Activated naive CD8-positive, alpha-beta T cell treated with anti-CD3 and anti-CD28 coated beads, Interleukin-2, amount 50 U/mL, for 24 hours (primary cell): ENCODE measurements around the gene TF.
"Not testable (repeated sequence)": the region's sequence is repeated elsewhere in the genome, so short reads cannot be mapped to it uniquely, and the experiment has no call there.

Source experiments
- ATAC-seq: fragments of 150-1000 bp; cut with Tn5 transposase; one replicate; pipeline ENCODE4 v1.10.0; 2021
- DNase-seq: peaks from one replicate; pipeline ENCODE4 v3.0.0; 2021
- H3K27ac Mint-ChIP-seq: one replicate; pipeline ENCODE4 v1.8.0; 2021; ENCODE audit warnings: mild to moderate bottlenecking, mixed read lengths
- H3K27me3 Mint-ChIP-seq: one replicate; pipeline ENCODE4 v1.8.0; 2021; ENCODE audit warnings: mixed read lengths
- H3K36me3 Mint-ChIP-seq: one replicate; pipeline ENCODE4 v1.8.0; 2021; ENCODE audit warnings: low read depth, mixed read lengths
- H3K4me1 Mint-ChIP-seq: one replicate; pipeline ENCODE4 v1.8.0; 2021; ENCODE audit warnings: mixed read lengths
- H3K4me3 Mint-ChIP-seq: one replicate; pipeline ENCODE4 v1.8.0; 2021; ENCODE audit warnings: mild to moderate bottlenecking, moderate library complexity, mixed read lengths
- H3K9me3 Mint-ChIP-seq: one replicate; pipeline ENCODE4 v1.8.0; 2021; ENCODE audit warnings: mixed read lengths

Gene TF

DNA sequence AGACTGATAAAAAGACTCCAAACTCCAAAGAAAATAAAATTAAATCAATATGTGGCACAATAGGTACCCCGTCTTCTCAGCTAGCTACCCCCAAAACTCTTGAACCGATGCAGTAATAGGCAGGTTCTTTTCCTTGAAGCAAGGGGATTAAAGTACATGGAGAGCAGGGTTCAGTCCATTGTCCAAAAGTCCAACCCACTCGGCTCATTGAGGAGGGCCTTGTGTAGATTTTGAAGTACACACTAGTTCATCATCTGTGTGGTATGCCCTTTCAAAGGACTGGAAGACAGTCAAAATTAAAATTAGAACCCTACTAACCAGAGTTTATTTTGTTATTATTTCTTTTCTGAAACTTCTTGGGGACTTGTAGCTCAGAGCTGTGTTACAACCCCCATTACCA is 23.3 kb downstream of the TF start:
- DNase-seq, result no peak
- Mint-ChIP-seq H3K27ac (no peak overlapping the region), H3K4me1 (no peaks in the 10 kb centered on the region), H3K27me3 (no peaks in the 10 kb centered on the region), H3K36me3 (no peaks in the 10 kb centered on the region), H3K9me3 (no peaks in the 10 kb centered on the region), H3K4me3 (no peak overlapping the region)
- ATAC-seq, result no peak

DNA sequence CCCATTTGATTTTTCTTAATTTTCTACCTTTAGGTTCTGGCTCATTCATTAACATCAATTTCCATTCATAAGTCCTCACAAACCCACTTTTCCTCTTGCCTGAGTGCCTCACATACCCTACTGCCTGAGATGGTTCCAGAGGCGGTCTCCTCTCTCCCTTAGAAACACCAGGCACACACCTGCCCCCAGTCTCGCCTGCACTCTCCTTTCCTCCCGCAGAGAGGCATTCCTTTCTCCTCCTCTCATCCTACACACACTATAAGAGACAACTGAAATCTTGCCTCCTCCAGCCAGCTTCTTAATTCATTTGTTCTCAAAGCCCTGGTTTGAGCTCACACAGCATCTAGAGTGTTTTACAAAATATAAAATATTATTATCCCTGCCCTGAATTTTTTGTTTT is 27.5 kb downstream of the TF start:
- no peaks in the 10 kb centered on the region for H3K9me3 Mint-ChIP-seq
- DNase-seq (no peak), ATAC-seq (no peak)
- no peak overlapping the region for H3K4me3 Mint-ChIP-seq
- H3K36me3 Mint-ChIP-seq, result no peaks in the 10 kb centered on the region
- H3K4me1 Mint-ChIP-seq, result no peaks in the 10 kb centered on the region
- H3K27ac Mint-ChIP-seq, result no peak overlapping the region
- H3K27me3 Mint-ChIP-seq, result peaks cover 7% of the 10 kb centered on the region

DNA sequence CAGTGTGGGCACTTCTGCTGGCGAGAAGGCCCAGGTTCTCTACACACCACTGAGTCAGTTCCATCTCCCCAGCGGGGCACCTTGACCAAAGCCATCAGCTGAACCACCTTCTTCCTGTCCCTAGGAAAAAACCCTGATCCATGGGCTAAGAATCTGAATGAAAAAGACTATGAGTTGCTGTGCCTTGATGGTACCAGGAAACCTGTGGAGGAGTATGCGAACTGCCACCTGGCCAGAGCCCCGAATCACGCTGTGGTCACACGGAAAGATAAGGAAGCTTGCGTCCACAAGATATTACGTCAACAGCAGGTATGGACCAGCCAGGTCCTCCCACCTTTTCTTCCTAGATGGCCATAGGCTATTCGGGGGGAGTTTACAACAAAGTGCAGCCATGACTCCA is 29.1 kb downstream of the TF start:
- Mint-ChIP-seq H3K36me3 (no peaks in the 10 kb centered on the region), H3K27me3 (peaks cover 16% of the 10 kb centered on the region), H3K27ac (no peak overlapping the region), H3K9me3 (no peaks in the 10 kb centered on the region), H3K4me3 (no peak overlapping the region), H3K4me1 (no peaks in the 10 kb centered on the region)
- no peak for ATAC-seq
- no peak for DNase-seq

DNA sequence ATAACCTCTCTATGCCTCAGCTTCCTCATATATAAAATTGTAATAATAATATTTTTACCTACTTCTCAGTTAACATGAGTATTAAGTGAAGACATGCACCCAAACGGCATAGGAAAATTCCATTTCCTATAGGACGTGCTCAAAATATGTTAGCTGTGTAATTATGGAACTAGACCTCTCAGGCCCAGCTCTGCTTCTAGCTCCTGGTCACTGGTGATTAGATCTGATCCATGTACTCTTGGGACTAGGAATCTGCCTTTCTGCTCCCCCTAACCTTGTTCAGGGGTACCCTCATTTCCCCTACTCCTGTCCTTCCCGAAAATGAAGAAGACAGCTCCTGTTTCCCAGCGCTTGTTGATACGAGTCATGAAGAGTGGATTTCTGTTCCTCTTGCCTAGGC is 29.6 kb downstream of the TF start:
- DNase-seq (no peak), ATAC-seq (no peak)
- H3K4me3 Mint-ChIP-seq, result no peak overlapping the region
- H3K4me1 Mint-ChIP-seq, result no peaks in the 10 kb centered on the region
- H3K36me3 Mint-ChIP-seq, result no peaks in the 10 kb centered on the region
- H3K27ac Mint-ChIP-seq, result no peak overlapping the region
- no peaks in the 10 kb centered on the region for H3K9me3 Mint-ChIP-seq
- peaks cover 16% of the 10 kb centered on the region for H3K27me3 Mint-ChIP-seq

DNA sequence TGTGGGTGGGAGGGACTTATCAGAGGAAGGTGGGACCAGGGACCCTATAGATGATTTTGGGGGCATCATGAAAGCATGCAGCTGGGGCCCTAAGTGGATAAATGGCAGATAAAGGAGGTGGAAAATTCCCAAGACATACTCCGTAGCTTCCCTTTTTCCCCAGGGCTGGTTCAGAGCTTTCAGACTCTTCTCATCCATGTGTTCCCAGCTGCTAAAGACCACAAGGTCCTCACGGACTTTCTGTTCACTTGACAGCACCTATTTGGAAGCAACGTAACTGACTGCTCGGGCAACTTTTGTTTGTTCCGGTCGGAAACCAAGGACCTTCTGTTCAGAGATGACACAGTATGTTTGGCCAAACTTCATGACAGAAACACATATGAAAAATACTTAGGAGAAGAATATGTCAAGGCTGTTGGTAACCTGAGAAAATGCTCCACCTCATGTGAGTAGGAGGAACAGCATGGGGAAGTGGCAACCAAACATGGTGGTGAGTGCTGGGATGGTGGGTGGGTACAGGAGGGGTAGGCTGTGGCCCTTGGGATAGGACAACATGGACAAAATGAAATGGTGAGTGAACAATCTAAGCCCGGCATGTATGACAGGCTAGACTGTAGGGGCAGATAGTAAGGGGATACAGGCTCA is 30.7 kb downstream of the TF start:
- Mint-ChIP-seq H3K4me3 (no peak overlapping the region), H3K36me3 (no peaks in the 10 kb centered on the region), H3K27ac (no peak overlapping the region), H3K9me3 (no peaks in the 10 kb centered on the region), H3K4me1 (no peaks in the 10 kb centered on the region), H3K27me3 (peaks cover 22% of the 10 kb centered on the region)
- ATAC-seq, result no peak
- DNase-seq, result no peak

DNA sequence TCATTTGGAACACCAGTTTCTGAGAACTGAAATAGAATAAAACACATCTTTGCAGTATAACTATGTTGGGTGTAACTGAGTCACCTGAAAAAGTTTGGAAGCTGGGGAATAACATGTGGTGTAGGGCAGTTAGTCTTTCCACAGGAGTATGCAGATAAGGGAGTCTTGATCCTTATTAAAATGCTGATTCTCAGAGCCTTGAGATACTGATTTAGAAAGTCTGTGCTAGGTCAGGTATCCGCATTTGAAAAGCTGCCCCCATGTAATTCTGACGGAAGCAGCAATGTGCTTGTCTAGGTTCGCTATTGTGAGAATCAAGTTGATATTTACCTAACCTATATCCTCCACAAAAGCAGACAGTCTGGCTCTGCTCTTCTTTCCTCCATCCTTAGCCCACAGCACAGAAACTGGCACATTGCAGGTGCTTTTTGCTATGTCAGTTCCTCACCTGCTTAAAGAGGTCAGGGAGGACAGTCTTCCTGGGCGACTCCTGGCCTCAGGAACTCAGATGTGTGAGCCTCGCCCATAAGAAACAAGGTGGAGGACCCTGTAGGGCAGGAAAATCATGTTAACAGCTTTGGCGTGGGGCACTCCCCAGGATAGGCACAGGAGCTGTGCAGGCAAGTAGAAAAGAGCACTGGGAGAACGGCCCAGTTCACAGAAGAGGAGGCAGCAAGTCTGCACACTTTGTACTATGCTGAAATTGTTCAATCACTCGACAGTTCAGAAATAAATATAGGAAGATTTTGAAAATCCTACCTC is 31.8 kb downstream of the TF start:
- Mint-ChIP-seq H3K4me1 (no peaks in the 10 kb centered on the region), H3K4me3 (no peak overlapping the region), H3K9me3 (no peaks in the 10 kb centered on the region), H3K36me3 (no peaks in the 10 kb centered on the region), H3K27ac (no peak overlapping the region), H3K27me3 (peaks cover 29% of the 10 kb centered on the region)
- DNase-seq (no peak), ATAC-seq (no peak)

DNA sequence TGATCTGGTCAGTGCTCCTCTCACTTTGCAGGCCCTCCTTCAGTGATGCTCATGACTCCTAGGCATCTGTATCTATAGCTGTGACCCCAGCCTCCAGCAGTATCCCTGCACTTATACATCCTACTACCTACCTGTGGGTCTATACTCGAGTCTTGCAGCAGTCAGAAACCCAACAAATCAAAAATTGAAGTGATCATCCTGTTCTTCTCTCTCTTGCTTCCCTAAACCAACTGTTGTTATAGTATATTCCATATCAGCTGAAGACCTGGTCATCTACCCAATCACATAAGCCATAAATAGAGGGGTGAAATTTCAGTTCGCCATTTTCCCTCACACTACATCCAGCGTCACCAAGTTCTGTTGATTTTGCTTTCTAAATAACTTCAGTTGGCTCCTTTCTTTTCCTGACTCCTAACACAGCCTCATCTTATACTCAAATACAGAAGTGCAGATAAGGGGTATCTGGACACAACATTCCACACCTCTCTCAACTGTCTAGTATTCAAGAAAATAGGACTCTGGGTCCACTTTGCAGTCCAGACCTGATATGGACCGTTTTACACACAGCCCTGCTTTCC is 33.5 kb downstream of the TF start:
- Mint-ChIP-seq H3K9me3 (no peaks in the 10 kb centered on the region), H3K36me3 (no peaks in the 10 kb centered on the region), H3K4me3 (no peak overlapping the region), H3K4me1 (no peaks in the 10 kb centered on the region), H3K27ac (no peak overlapping the region), H3K27me3 (peaks cover 33% of the 10 kb centered on the region)
- DNase-seq (no peak), ATAC-seq (no peak)

DNA sequence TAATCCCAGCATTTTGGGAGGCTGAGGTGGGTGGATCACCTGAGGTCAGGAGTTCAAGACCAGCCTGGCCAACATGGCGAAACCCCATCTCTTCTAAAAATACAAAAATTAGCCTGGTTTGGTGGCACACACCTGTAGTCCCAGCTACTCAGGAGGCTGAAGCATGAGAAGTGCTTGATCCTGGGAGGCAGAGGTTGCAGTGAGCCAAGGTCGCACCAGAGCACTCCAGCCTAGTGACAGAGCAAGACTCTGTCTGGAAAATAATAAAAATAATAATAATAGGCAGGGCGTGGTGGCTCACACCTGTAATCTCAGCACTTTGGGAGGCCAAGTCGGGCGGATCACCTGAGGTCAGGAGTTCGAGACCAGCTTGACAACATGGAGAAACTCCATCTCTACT is 34.6 kb downstream of the TF start:
- not testable (repeated sequence) for H3K36me3 Mint-ChIP-seq, ATAC-seq, H3K9me3 Mint-ChIP-seq, H3K4me3 Mint-ChIP-seq, H3K27ac Mint-ChIP-seq, DNase-seq, H3K4me1 Mint-ChIP-seq
- peaks cover 27% of the 10 kb centered on the region for H3K27me3 Mint-ChIP-seq

DNA sequence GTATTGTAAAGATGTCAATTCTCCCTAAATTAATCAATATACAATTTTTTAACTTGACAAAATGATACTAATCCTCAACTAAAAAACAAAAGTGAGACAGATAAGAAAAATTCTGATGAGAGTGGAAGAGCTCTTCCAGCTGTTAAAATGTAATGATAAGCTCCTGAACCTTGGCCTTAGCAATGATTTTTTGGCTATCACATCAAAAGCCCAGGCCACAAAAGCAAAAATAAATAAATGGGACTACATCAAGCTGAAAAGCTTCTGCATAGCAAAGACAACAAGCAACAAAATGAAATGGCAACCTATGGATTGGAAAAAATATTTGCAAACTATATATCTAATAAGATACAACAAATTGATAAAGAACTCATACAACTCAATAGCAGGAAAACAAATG is 35.4 kb downstream of the TF start:
- H3K4me3 Mint-ChIP-seq, result no peak overlapping the region
- H3K9me3 Mint-ChIP-seq, result no peaks in the 10 kb centered on the region
- H3K27ac Mint-ChIP-seq, result no peak overlapping the region
- no peaks in the 10 kb centered on the region for H3K4me1 Mint-ChIP-seq
- no peak for ATAC-seq
- H3K27me3 Mint-ChIP-seq, result peaks cover 27% of the 10 kb centered on the region
- DNase-seq, result no peak
- no peaks in the 10 kb centered on the region for H3K36me3 Mint-ChIP-seq

DNA sequence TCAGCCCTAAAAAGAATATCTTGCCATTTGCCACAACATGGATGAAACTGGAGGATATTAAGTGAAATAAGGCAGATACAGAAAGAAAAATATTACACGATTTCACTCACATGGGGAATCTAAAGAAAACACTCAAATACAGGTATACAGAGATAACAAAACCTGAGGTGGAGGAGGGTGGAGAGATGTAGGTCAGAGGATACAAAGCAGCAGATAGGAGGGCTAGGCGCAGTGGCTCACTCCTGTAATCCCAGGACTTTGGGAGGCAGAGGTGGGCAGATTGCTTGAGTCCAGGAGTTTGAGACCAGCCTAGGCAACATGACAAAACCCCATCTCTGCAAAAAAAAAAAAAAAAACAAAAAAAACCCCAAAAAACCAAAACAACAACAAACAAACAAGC is 36.3 kb downstream of the TF start:
- DNase-seq (no peak), ATAC-seq (no peak)
- no peak overlapping the region for H3K4me3 Mint-ChIP-seq
- H3K27ac Mint-ChIP-seq, result no peak overlapping the region
- H3K4me1 Mint-ChIP-seq, result no peaks in the 10 kb centered on the region
- H3K27me3 Mint-ChIP-seq, result peaks cover 27% of the 10 kb centered on the region
- no peaks in the 10 kb centered on the region for H3K9me3 Mint-ChIP-seq
- no peaks in the 10 kb centered on the region for H3K36me3 Mint-ChIP-seq

DNA sequence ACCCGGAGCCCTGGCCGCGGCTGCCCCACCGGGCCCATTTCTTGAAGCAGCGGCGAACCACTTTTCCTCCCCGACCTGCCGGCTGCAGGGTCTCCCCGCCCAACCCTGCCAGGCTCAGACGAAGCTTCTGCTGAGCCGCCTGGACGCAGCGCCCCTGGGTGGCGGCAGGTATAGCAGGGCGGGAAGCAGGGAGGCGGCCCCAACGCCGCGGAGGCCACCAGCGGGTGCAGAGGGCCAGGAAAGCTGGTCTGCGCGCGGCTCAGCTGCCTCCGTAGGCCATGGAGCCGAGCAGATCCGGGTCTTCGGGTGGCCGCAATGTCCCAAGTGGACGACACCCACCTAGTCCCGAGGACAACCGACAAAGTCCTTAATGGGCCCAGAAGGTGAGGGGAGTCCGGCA is 37.6 kb downstream of the TF start:
- DNase-seq (no peak), ATAC-seq (no peak)
- Mint-ChIP-seq H3K9me3 (no peaks in the 10 kb centered on the region), H3K4me1 (no peaks in the 10 kb centered on the region), H3K27ac (no peak overlapping the region), H3K27me3 (peaks cover 29% of the 10 kb centered on the region), H3K4me3 (no peak overlapping the region), H3K36me3 (no peaks in the 10 kb centered on the region)

DNA sequence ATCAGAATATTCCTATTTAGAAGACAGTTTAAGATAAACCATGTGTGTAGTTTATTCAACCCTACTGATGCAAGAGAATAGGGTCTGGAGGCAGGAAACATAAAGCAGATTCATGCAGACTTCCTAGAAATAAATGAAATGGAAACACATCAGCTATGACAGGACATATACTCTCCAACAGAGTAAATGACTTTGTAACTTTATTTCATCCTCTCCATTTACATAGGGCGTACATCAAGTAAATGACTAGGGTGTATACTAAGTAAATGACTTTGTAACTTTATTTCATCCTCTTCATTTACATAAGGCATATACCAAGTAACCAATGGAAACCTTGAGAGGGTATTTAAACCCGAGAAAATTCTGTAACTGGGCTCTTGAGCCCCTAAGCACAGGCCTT is 41.8 kb downstream of the TF start:
- ATAC-seq (no peak), DNase-seq (no peak)
- Mint-ChIP-seq H3K9me3 (peaks cover 17% of the 10 kb centered on the region), H3K4me3 (no peak overlapping the region), H3K27ac (no peak overlapping the region), H3K36me3 (peaks cover 5% of the 10 kb centered on the region), H3K4me1 (no peaks in the 10 kb centered on the region), H3K27me3 (peaks cover 8% of the 10 kb centered on the region)

DNA sequence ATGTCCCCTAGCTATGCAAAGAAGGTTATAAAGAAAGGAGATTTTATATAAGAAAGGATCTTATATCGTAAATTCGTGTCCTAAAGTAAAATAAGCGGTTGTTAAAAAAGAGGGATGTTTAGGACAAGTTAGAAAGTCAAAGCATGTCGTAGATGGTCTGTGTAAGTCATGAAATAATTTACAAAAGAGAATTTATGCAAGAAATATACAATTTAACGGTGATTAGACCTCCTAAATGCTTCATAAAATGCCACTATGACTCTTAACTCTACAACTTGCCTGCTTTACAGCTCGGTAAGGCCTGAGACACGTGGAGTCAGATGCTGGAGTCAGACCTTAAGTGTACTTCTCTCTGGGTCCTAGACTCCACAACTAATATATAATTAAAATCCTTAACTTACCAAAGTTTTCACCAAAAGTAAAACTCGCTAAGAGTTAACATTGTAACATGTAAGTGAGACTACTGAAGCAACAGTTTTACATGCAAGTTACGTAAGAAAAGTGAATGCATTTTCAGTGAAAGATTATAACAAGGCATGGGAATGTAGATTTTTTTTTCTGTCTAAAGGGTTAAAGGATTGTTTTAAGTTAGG is 46.1 kb downstream of the TF start:
- Mint-ChIP-seq H3K27me3 (peaks cover 11% of the 10 kb centered on the region), H3K9me3 (peaks cover 18% of the 10 kb centered on the region), H3K4me3 (no peak overlapping the region), H3K4me1 (no peaks in the 10 kb centered on the region), H3K27ac (no peak overlapping the region), H3K36me3 (peaks cover 5% of the 10 kb centered on the region)
- ATAC-seq, result no peak
- DNase-seq, result no peak

DNA sequence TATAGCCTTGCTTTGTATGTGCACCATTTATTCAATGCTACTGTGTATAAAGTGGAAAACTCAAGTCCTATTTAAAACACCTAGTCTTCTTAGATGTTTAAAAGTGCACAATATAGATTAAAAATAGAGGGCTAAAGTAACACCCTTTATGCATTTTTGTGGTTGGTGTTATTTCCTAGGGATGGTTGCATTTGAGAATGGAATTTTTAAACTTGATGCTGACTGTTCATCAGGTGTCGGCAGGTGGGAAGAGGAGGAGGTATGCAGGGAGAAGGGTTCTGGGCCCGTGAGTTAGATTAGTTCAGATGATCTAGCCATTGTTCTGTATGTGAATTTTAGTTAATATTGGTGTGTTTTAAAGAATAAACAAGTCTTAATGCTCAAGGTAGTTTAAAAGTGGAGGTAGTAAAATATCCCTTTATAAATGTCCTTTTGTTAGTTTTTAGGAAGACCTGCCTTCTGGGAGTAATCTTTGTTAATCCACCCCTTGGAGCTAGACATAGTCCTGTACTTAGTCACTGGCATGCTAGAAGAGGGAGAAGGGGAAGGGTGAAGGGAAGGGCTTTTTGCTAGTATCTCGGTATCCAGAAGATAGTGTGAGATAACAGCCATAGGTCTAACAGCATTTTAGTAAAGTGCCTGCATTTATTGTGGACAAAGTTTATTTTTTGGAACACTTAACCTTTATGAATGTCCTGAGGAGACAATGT is 51.4 kb downstream of the TF start:
- DNase-seq, result no peak
- no peak for ATAC-seq
- Mint-ChIP-seq H3K27me3 (peaks cover 17% of the 10 kb centered on the region), H3K27ac (no peak overlapping the region), H3K4me1 (no peaks in the 10 kb centered on the region), H3K4me3 (no peak overlapping the region), H3K9me3 (peaks cover 5% of the 10 kb centered on the region), H3K36me3 (peaks cover 2% of the 10 kb centered on the region)
